Colonic mucosa (tissue), 4 donors: ENCODE measurements around the gene NDUFA11. TPM values are rescaled to one million over a fixed set of nuclear protein-coding genes. Genes with fewer than 3 reads are reported as not detected.

Source experiments
- DNase-seq: peaks from one replicate; pipeline ENCODE4 v3.0.0-alpha.2; 2020
- H3K27ac ChIP-seq: fragments of 200-600 bp; one replicate; pipeline ENCODE4 v1.8.0; 2021
- H3K27me3 ChIP-seq: fragments of 200-600 bp; one replicate; pipeline ENCODE4 v1.8.0; 2021
- H3K36me3 ChIP-seq: fragments of 200-600 bp; one replicate; pipeline ENCODE4 v1.8.0; 2021
- H3K4me1 ChIP-seq: fragments of 200-600 bp; one replicate; pipeline ENCODE4 v1.8.0; 2021; ENCODE audit warnings: mild to moderate bottlenecking
- H3K4me3 ChIP-seq: fragments of 200-600 bp; one replicate; pipeline ENCODE4 v1.8.0; 2021
- H3K9ac ChIP-seq, 2 donors: one replicate each; pipeline ENCODE4 v1.7.0; 2013; ENCODE audit warnings: control low read depth in 2 of 2, low read depth in 2 of 2, low read length in 2 of 2
- H3K9me3 ChIP-seq: fragments of 200-600 bp; one replicate; pipeline ENCODE4 v1.8.0; 2021
- intact Hi-C: fragments of 100-400 bp; cut with DNase I; formaldehyde crosslinking; loops from one replicate; pipeline ENCODE4 v1.14.1; 2022
- total RNA-seq, 2 donors: library from RNA; stranded (reverse); fragmentation: NEBNext Ultra II Directional in 1 of 2; extraction: Animal tissue kit (Norgen Biotek cat#: 25700) in 1 of 2; gene quantifications; one replicate each; pipeline ENCODE4 v1.2.1, GENCODE V29; 2021
- TF ChIP-seq, protein P1 (sequence below): fragments of 200-600 bp; IDR thresholded peaks from one replicate; pipeline ENCODE4 v1.8.0; 2022; ENCODE audit warnings: antibody characterized with exemption, mild to moderate bottlenecking
- donor health status: healthy.
- donor health status: DM: no; HTN: no; CAD: no.
- donor health status: DM: no; HTN: no; CAD: no.

Gene NDUFA11
- total RNA-seq, 2 donors from 2014 or later: 188 to 228 TPM

DNA sequence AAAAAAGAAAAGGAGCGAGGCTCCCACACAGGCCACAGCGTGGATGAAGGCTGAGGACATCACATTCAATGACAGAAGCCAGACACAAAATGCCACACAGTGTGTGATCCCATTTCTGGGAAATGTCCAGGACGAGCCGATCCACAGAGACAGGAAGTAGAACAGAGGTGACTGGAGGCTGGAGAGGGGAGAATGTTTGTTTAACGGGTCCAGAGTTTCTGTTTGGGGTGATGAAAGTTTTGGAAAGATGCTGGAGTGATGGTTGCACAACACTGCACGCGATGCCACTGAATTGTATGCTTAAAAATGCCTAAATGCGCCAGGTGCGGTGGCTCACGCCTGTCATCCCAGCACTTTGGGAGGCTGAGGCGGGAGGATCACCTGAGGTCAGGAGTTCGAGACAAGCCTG is 32.6 kb downstream of the NDUFA11 start:
- Histone ChIP-seq H3K36me3 (no peaks in the 10 kb centered on the region), H3K4me3 (no peak overlapping the region), H3K4me1 (no peaks in the 10 kb centered on the region), H3K27ac (no peak overlapping the region), H3K9me3 (no peaks in the 10 kb centered on the region), H3K9ac (no peak overlapping the region), H3K27me3 (no peaks in the 10 kb centered on the region)
- TF ChIP-seq, protein P1, sequence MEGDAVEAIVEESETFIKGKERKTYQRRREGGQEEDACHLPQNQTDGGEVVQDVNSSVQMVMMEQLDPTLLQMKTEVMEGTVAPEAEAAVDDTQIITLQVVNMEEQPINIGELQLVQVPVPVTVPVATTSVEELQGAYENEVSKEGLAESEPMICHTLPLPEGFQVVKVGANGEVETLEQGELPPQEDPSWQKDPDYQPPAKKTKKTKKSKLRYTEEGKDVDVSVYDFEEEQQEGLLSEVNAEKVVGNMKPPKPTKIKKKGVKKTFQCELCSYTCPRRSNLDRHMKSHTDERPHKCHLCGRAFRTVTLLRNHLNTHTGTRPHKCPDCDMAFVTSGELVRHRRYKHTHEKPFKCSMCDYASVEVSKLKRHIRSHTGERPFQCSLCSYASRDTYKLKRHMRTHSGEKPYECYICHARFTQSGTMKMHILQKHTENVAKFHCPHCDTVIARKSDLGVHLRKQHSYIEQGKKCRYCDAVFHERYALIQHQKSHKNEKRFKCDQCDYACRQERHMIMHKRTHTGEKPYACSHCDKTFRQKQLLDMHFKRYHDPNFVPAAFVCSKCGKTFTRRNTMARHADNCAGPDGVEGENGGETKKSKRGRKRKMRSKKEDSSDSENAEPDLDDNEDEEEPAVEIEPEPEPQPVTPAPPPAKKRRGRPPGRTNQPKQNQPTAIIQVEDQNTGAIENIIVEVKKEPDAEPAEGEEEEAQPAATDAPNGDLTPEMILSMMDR: no peak
- intact Hi-C loops: no loop called here
- DNase-seq: no peak

DNA sequence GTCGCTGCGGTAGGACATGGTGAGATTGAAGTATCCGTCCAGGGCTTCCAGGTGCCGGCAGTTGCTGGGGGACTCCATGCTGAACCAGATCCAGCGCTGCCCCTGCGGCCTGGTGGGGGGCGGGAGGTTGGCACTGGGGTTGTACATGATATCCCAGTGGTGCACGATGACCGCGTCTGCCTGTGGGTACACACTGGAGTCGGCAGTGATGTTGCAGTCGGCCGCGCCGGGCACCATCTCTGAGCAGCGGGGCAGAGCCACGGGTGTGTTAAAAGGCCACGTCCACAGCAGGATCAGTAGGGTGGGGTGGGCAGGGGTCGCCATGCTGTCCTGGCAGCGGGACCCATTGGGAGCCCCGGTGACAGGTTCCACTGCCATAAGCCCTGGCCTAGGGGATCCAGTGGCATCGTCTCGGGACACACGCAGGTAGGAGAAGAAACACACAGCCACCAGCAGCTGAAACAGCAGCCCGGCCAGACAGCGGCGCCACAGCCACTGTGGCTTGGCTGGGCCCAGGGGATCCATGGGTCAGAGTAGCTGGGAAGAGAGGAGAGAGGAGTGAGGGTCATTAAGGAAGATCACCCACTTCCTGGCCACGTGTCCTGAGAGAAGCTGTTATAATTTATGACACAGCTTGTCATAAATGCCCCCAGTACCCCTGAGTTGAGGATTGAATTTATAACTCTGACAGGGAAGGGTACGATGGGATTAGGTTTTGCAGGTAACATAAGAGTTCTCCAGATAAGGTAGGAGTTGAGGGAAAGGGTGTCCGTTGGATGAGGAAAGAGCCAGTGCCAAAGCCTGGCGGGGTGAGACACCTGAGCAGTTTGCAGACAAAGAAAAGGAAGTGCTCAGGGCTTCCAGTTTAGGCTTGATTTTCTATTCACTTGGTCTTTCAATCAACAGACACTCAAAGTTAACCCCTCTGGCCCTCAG is 36.1 kb downstream of the NDUFA11 start:
- TF ChIP-seq, protein P1: no peak
- no peaks in the 10 kb centered on the region for H3K9me3 ChIP-seq
- no peaks in the 10 kb centered on the region for H3K36me3 ChIP-seq
- H3K27ac ChIP-seq: no peak overlapping the region
- no peak overlapping the region for H3K4me3 ChIP-seq
- intact Hi-C loops: no loop called here
- no peak for DNase-seq
- H3K9ac ChIP-seq: no peak overlapping the region
- H3K27me3 ChIP-seq: no peaks in the 10 kb centered on the region
- no peaks in the 10 kb centered on the region for H3K4me1 ChIP-seq

DNA sequence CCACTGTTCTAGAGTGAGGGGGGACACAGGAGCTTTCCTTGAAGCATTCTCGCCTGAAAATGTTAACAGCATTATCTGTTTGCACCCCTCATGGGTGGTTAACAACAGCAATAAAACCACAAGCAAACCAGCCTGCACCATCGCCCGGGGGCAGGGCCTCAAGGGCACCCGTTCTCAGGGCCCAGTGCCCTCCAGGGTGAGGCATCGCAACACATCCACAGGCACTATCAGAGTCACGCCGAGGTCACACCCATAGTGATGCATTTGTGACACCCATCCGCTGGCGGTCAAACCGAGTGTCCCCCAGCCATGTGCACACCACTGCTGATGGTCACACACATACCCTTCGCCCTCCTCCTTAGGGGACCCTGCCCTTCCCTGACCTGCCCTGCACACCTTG is 37.8 kb downstream of the NDUFA11 start:
- TF ChIP-seq, protein P1: no peak
- Histone ChIP-seq H3K9me3 (no peaks in the 10 kb centered on the region), H3K4me1 (no peaks in the 10 kb centered on the region), H3K36me3 (no peaks in the 10 kb centered on the region), H3K27ac (no peak overlapping the region), H3K4me3 (no peak overlapping the region), H3K27me3 (no peaks in the 10 kb centered on the region), H3K9ac (no peak overlapping the region)
- intact Hi-C loops: no loop called here
- no peak for DNase-seq

DNA sequence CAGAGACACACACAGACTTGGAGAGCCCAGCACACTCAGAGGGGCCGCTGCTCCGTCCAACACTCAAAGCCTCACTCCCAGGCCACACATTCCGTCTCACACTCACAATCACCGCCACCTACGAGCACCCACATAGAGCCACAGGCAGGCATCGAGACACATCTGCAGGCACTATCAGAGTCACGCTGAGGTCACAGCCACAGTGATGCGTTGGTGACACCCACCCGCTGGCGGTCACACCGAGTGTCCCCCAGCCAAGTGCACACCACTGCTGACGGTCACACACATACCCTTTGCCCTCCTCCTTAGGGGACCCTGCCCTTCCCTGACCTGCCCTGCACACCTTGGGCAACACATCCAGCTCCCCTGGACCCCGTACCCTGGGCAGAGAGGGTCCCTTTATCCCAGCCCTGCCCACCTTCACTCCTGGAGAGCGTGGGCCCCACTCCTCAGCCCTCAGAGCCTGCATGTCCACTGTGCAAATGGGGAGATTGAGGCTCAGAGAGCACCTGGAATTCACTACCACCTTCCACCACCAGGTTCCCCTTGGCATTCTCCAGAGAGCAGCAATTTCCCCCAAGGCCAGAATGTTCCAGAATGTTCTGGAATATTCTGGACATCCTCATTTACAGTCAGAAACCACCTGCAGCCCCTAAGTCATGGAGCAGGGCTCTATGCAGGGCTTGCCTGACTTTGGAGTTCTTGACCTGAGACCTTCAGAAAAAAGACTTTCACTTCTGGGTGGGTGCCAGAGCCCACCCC is 38.7 kb downstream of the NDUFA11 start:
- no peak for DNase-seq
- no peak overlapping the region for H3K9ac ChIP-seq
- no peak overlapping the region for H3K4me3 ChIP-seq
- H3K27me3 ChIP-seq: no peaks in the 10 kb centered on the region
- H3K27ac ChIP-seq: no peak overlapping the region
- no peaks in the 10 kb centered on the region for H3K9me3 ChIP-seq
- no peaks in the 10 kb centered on the region for H3K36me3 ChIP-seq
- TF ChIP-seq, protein P1: no peak
- intact Hi-C loops: no loop called here
- H3K4me1 ChIP-seq: no peaks in the 10 kb centered on the region

DNA sequence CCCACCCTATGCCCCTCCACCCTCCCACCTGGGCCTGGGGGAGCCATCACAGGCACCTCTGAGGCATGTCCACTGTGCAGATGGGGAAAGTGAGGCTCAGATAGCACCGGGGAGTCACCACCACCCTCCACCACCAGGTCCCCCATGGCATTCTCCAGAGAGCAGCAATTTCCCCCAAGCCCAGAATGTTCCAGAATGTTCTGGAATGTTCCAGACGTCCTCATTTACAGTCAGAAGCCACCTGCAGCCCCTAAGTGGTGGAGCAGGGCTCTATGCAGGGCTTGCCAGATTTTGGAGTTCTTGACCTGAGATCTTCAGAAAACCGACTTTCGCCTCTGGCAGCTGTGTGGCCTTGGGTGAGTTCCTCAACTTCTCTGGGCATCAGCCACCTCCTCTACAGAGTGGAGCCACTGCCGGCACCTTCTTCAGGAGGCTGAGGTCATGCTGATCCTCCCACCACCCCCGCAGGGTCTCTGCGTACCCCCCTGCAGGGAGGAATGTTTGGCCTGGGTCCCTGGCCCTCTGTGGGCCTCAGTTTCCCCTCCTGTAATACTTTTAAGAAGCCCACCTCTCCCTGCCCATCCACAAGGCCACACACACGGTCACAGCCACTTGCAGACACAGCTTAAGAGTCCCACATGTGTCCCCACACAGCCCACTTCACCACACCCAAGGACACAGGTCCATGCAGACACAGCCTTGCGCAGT is 39.4 kb downstream of the NDUFA11 start:
- intact Hi-C loops: no loop called here
- Histone ChIP-seq H3K36me3 (no peaks in the 10 kb centered on the region), H3K9me3 (no peaks in the 10 kb centered on the region), H3K9ac (no peak overlapping the region), H3K27ac (no peak overlapping the region), H3K27me3 (no peaks in the 10 kb centered on the region), H3K4me3 (no peak overlapping the region), H3K4me1 (no peaks in the 10 kb centered on the region)
- DNase-seq: no peak
- TF ChIP-seq, protein P1: no peak
